Bronchial epithelial cell (primary cell): ENCODE results near the gene POLR2I. TPM values are rescaled to one million over a fixed set of nuclear protein-coding genes. Genes with fewer than 3 reads are reported as not detected.

Source experiments
- DNase-seq: peaks from one replicate; pipeline ENCODE4 v3.0.0-alpha.2; 2010; ENCODE audit warnings: low read depth
- FAIRE-seq: peaks from 2 replicates; lab custom pipeline; 2011; peaks lifted over from hg19 to GRCh38; lab: Jason Lieb, UNC
- H3K27me3 ChIP-seq: 2 replicates; pipeline ENCODE4 v1.5.1; 2011; ENCODE audit warnings: low read length; ENCODE audit not compliant: control insufficient read depth, insufficient read depth
- H3K36me3 ChIP-seq: 2 replicates; pipeline ENCODE4 v1.5.1; 2011; ENCODE audit warnings: low read length; ENCODE audit not compliant: control insufficient read depth, insufficient read depth
- H3K4me3 ChIP-seq: 2 replicates; pipeline ENCODE4 v1.5.1; 2011; ENCODE audit warnings: mild to moderate bottlenecking, low read depth, low read length, control low read depth
- CTCF ChIP-seq: IDR thresholded peaks from 2 replicates; pipeline ENCODE4 v1.5.1; 2011; ENCODE audit warnings: mild to moderate bottlenecking, moderate library complexity, low read length, control low read depth, inconsistent platforms; ENCODE audit not compliant: insufficient read depth, severe bottlenecking
- total RNA-seq: library from RNA; depleted of rRNA; stranded (reverse); fragments of >200 nt; gene quantifications from 2 replicates; pipeline ENCODE4 v1.2.1, GENCODE V29; 2014

POLR2I gene
- total RNA-seq, 1 donor from 2014 or later: 68.2 TPM

- FAIRE-seq: no peak
- DNase-seq: no peak
- no peak overlapping the region for H3K4me3 ChIP-seq
- H3K36me3 ChIP-seq: peaks cover 4% of the 10 kb centered on the region
- TF ChIP-seq CTCF: no peak
- H3K27me3 ChIP-seq: no peaks in the 10 kb centered on the region
Observed at GRCh38 chr19:36100476-36100875, 14.2 kb downstream of the POLR2I start.

GRCh38 chr19:36099166-36099785 lies 15.4 kb downstream of the POLR2I start:
- DNase-seq (no peak), FAIRE-seq (no peak)
- H3K4me3 ChIP-seq: no peak overlapping the region
- no peaks in the 10 kb centered on the region for H3K36me3 ChIP-seq
- no peaks in the 10 kb centered on the region for H3K27me3 ChIP-seq
- no peak for TF ChIP-seq CTCF

- no peak for DNase-seq
- TF ChIP-seq CTCF: no peak
- Histone ChIP-seq H3K27me3 (no peaks in the 10 kb centered on the region), H3K36me3 (no peaks in the 10 kb centered on the region), H3K4me3 (no peak overlapping the region)
- no peak for FAIRE-seq
Observed at GRCh38 chr19:36097036-36097435, 17.6 kb downstream of the POLR2I start.

GRCh38 chr19:36093687-36094086 lies 21.0 kb downstream of the POLR2I start:
- Histone ChIP-seq H3K27me3 (no peaks in the 10 kb centered on the region), H3K36me3 (peaks cover 1% of the 10 kb centered on the region), H3K4me3 (no peak overlapping the region)
- FAIRE-seq (peak; percentile 58), DNase-seq (no peak)
- no peak for TF ChIP-seq CTCF

- Histone ChIP-seq H3K27me3 (no peaks in the 10 kb centered on the region), H3K4me3 (no peak overlapping the region), H3K36me3 (peaks cover 1% of the 10 kb centered on the region)
- TF ChIP-seq CTCF: no peak
- FAIRE-seq (no peak), DNase-seq (no peak)
Observed at GRCh38 chr19:36093146-36093662, 21.5 kb downstream of the POLR2I start.

- no peak for FAIRE-seq
Observed at GRCh38 chr19:36092566-36092965, 22.1 kb downstream of the POLR2I start.

More at GRCh38 chr19:36092566-36092965, 22.1 kb downstream of the POLR2I start:
- TF ChIP-seq CTCF: no peak
- H3K27me3 ChIP-seq: no peaks in the 10 kb centered on the region
- H3K4me3 ChIP-seq: no peak overlapping the region
- peaks cover 1% of the 10 kb centered on the region for H3K36me3 ChIP-seq
- DNase-seq: no peak
